OCI-M2 (cell line): ENCODE data around the gene TMEM107.

ENCODE experiments used
- DNase-seq: peaks from one replicate; lab custom pipeline; 2025; ENCODE audit not compliant: unreplicated experiment; lab: John Stamatoyannopoulos, UW

The TMEM107 gene

DNA sequence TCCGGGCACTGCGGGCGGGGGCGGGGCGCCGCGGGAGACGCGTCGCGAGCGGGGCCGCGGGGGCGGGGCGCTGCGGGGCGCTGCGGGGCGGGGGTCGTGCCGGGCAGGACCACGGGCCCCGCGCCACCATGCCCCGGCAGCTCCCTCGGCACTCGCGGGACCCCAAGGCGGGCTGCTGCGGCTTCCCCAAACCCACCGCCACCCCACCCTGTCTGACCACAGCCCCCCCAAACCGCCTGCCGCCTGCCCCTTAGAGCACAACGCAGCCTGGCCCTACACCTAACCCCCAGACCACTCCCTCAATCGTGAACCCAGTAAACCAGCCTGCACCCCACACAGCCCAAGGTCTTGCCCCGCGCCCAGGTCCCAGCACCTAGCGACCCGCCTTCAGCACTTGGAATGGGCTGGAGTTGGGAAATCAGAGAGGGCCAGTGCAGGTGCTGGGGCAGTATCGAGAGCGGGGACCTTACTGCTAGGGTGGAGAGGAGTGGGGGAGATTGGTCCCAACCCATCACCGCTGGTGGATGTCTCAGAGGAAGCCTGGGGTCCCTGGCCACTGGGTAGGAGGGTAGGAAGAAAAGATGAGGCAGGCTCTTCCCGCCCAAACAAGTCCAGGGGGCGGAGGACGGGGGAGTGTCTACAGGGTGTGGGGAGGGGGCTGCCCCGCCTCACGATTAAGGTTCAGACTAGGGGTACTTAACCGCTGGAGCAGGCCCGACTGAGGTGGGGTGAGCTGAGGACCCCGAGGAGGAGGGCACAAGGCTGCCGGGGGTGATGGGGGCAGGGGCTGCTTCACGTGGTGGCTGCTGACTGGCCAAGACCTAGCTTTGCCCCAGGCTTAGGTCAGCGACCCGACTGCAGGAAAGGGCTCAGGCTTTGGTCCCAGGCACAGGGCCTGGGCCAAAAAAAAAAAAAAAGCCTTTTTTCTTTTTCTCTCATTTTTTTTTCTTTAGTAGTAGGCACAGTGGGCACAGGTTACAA, 12.9 kb downstream of the TMEM107 start:
- no peak for DNase-seq

DNA sequence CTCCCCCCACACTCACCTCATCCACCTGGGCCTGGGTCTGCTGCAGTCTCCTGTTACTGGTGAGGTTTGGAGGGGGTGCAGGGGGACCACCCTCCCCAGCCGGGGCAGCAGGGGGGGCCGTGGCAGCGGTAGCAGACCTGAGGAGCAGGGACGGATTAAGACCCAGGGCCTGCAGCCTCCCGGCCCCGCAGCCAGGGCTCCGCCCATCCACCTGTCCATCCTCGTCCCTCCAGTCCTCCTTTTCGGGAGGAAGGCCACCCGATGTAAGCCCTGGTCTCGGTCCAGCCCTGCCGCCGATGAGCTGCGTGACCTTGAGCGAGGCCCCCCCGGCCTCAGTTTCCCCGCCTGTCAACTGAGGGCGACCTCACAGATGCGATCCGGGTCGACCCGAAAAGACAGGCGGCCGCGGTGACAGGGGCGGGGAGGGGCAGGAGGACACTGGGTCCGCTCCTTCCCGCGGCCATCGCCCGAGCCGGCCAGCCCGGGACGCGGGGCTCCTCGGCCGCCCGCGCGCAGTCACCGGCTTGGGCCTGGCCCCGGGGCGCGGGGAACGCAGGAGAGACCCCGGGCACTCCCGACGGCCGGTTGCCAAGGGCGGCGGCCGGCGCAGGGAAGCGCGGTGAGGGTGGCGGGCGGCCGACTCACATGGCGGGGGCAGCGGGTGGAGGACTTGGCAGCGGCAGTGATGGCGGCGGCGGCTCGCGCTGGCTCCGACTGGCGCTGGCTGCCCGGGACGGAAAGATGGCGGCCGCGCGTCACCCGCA, 13.8 kb downstream of the TMEM107 start, which contains the start of gene VAMP2:
TSS of gene VAMP2 (minus strand) at position 716 of the 764 bp plus-strand sequence. CDS start at position 647, 69 bp downstream.
- no peak for DNase-seq

DNA sequence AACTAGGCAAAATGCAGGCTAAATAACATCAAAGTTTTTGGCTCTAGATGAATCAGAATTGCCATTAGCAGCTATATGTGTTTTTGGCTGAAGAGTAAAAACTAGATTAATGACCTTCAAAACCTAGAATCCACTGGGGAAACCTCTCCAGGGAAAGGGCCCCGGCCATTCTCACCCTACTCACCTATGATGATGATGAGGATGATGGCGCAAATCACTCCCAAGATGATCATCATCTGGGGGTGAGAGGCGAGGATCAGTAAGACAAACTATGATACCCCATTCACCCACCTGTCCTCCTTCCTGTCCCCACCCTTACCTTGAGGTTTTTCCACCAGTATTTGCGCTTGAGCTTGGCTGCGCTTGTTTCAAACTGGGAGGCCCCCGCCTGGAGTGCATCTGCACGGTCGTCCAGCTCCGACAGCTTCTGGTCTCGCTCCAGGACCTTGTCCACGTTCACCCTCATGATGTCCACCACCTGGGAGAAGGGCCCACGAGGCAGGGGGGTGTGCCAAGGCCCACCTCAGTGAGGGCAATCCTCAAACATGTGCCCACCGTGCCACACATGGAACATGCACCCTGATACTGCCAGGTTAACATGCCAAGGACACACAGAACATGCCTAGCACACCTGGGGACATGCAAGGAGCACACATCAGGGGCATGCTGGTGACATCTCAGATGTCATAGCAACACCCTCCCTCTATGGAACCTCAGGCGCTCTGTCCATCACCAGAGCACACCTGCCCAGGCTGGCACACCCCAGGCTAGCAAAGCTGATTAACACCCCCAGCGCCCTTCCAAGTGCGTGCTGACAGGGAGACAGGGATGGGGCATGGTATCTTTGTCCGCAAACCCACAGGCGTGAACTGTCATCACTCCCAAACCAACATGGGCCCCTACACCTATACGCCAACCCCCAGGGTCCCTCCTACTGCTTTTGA, 14.6 kb downstream of the TMEM107 start:
- DNase-seq, result no peak

DNA sequence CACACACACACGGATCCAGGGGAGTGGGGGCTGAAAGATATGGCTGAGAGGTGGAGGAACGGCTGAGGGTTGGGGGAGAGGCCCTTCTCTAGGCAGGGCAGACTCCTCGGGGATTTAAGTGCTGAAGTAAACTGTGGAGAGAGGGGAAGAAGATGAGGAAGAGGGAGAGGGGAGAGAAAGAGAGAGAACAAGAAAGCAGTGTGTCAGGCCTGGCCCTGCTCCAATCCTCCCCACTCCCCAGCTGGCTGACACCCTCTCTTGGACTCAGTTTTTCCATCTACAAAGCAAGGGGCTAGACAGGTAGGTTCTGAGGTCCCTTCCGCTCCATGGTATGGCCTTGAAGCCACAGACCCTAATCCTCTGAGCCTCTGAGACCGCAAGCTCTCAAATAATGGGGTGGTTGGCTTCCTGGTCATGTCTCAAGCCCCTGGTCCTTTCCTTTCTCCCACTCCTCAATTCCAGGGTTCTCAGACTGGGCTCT, 15.4 kb downstream of the TMEM107 start:
- no peak for DNase-seq

DNA sequence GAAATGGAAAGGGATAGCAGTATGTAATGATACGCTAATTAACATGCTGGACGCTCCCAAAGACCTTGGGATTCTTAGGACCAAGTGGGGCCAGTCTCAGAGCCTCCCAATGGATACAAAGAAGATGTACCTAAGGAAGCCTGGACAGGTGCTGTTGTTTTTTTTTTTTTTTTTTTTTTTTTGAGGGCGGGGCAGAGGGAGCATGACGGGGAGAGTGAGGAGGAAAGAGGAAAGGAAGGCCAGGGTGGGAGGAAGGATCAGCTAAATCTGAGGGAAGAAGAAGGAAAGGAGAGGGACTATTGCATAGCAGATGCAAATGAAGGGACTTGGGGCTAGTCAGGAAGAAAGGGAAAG, 16.0 kb downstream of the TMEM107 start:
- no peak for DNase-seq

DNA sequence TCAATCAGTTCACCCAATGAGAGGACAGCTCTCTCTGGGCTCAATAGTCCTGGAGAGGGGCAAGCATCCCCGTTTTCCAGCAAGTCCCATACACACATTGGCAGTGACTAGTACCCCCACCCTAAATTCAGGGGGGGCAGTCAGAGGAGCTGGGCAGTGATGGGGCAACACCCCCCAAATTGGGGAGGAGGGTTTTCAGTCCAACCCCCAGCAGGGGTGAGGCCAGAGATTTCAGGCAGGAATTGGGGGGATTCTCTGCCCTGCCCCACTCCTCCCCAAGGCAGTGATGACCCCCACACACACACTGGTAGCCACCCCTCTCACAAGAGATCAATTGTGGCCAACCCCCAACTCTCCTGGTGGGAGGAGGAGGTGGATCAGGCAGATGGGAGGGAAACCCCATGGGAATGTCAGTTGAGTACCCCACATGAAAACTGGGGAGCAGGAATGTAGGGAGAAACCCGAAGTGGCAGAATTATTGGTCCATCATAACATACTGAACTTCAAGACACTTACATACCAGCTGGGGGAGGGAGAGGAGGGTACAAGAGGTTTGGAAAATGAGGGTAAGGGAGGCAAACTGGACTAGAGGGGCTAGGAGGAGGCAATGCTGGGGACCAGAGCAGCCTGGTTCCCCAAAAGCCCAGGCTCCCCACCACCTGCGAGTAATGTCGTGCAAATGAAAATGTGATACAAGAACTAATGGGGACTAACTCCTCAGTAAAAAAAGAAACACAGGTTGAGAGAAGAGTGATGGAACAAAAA, 16.5 kb downstream of the TMEM107 start:
- no peak for DNase-seq

DNA sequence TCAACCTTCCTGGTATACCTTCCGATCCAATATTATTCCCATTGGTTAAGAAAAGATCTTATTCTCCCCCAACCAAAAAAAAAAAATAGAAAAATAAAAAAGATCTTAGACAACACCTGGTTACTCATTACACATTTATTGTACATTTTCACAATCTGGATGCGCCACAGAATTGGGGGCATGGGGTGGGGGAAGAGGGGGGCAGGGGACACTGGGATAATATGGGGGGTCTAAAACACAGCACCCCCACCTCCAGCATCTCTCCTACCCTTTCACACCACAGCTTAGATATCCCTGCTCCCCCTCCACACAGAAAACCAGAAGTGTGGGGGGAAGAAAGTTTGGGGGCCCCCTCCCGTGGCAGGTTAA, 17.2 kb downstream of the TMEM107 start:
- DNase-seq, result no peak

DNA sequence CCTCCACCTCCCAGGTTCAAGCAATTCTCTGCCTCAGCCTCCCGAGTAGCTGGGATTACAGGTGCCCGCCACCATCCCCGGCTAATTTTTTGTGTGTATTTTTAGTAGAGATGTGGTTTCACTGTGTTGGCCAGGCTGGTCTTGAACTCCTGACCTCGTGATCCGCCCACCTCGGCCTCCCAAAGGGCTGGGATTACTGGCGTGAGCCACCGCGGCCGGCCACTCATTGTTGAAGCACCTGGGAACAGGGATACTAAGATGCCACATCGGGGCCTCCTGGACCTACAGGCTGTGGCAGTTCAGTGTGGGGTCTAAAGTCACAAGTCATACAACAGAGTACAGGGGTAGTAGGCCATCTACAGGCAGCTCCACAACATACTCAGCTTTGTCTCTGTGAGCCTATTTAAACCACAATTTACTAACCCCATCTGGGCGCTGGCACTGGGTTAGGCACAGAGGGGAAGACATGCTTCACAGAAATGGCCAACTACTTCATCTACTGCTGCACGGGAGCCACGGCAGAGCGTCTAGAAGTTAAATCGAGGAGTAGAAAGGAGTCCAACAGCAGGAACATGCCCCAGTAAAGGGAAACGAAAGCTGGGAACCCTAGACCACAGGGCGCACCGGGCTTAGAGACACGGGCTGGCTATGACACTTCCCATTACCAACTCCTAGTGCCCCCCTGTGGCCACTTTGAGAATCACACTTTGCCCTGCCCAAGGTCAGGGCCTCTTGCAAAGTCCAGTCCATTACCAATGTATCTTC, 17.7 kb downstream of the TMEM107 start:
- peak; percentile 84 for DNase-seq

DNA sequence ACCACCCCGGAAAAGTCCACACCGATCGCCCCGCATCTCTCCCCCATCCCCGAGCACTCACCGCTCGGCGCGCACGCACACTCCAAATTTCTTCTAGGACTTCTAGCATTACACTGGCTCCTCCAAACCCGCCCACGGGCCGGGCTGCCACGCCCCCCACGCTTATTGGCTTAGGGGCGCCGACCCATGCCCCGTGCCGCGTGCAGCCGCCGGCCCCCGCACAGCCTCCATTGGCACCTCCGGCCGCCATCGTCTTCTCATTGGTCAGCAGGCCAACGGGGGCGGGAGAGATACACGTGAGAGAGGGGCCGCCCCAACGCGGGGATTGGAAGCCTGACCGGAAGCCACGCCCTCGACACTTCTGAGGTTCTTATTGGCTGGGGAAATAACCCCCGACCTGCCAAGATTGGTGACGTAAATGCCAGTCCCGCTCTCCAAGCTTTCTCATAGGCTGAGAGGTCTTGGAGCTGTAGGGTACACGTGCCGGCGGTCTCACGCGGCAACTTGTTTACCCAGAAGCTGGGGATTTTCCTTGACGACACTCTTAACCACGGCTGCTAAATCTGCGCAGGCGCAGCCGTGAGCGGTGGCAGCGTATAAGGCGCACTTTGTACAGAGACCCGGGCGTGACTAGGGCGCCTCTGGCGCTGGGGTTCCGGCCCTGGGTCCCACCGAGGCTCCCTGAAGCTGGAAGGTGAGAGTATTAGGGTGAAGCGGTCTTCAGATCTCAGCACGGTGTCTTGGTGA, 19.8 kb downstream of the TMEM107 start:
- DNase-seq, result peak; percentile 95

DNA sequence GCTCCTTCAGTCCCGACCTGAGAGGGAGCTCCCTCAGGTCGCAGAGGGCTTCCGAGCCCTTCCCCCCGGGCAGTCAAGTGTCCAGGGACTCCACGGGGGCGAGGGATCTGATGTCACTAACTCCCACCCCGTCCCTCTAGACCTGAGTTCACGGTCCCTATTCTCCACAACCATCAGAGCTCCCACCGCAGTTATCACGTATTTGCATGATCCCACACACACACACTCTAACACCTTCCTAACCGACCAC, 20.3 kb downstream of the TMEM107 start:
- DNase-seq, result no peak

DNA sequence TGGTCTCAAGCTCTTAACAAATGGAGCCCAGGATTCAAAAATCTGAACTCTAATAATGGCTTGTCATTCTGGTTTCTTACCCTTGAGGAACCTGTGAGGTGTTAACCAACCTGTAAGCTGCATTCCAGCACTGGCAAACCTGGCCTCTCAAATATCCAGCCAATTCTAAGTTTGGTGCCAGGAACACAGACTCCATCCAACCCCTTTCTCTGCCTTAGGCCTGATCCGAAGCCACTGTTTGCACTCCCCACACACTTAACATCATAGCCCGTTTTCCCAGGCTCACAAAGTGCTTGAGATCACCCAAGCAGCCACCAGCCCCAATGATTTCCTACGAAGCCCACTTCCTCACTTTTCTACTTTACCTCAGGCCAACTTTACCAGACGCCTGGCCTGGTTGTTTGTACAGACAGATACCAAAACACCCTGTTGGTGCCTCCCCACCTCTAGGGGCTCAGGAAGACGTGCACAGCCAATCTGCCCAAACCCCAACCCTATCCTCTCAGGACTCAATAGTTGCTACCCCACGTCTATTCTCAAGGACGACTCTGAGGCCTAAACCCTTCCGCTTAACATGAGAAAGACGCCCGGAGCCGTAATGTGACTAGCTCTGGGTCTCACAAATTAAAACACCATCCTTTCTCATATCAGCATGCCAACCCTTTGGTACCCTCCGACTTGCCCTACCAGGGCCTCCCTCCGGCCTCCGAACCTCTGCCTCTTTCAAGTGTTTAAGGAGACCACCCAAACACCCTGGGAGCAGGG, 20.8 kb downstream of the TMEM107 start:
- no peak for DNase-seq

DNA sequence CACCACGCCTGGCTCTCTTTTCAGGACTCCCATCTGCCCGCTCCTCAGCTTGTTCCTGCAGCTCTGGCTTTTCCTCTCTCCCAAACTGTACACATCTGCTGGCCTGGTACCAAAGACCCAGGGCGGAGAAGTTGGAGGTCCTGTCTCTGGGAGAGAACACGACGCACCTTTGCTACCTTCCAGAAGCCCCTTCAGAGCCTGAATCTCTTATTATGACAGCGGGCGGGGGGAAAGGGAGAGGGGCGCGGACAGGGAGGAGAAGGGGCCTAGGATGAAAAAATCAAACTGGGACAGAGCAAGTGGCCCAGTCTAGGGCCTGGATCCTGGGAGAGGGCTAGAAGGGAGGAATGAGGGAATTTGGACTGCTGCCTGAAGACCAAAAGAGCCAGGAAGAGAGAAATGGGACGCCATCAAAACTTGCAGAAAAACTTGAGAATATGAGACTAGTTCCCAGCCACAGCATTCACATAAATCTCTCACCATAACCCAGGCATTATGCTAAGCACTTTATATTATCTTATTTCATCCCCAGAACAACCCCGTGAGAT, 21.5 kb downstream of the TMEM107 start:
- DNase-seq, result no peak

DNA sequence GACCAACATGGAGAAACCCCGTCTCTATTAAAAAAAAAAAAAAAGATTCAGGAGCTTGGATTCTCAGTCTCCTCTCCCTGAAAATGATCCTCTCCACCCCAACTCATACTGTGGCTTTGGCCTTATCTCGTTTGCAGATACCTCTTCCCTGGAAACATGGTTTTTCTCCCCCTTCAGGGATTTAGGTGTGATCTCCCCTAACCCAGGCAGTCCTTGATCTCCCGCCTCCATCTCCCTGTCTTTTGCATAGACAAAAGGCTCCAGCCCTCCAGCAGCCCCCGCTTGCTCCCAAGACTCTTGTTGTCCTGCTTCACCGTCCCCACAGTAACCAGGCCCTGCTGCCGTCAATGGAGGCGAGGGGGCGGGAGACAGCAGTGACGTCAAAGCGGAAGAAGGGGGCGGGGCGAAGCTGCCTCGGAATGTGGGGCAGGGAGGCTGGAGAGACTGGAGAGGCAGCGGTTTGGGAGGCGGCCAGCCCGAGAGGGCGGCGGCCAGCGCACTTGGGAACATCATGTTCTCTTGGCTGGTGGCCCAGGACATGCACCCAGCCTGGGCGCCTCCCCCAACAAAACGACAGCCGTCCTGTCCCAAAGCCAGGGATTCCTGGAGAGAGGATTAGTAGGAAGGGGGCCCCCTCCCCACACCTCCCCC, 22.1 kb downstream of the TMEM107 start:
- no peak for DNase-seq

DNA sequence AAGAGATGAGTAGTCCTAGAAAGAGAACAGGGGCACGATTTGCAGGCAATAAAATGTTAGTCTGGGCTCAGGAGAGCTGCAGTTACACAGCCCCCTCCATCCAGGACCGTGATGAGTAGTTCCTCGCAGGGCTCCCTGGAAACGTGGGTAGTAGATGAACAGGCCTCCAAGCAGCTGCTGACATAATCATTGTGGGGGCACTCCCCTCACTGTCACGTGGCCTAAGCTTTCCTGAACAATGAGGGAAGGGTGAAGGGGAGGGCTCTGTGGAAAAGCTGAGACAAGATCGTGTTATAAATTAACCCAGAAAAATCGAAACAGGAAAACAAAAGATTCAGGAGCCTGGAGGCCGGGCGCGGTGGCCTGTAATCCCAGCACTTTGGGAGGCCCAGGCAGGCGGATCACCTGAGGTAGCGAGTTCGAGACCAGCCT, 22.6 kb downstream of the TMEM107 start:
- no peak for DNase-seq

DNA sequence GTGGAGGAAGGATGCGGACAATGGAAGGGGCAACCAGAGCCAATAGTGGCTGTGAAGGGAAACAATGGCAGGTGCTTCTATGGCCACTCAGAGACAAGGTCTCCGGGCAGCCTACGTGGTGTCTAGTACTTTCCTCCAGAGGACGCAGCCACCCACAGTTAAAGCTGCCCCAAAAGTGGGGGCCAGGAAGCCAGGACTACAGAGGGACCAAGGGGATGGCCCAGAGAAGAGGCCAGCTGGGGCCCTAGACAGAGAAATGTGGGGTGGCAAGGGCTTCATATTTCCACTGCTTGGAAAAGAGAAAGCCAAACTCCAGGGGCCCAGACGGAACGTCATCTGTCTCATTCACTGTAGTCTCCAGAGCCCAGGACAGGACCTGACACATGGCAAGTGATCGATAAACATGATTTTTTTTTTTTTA, 23.1 kb downstream of the TMEM107 start:
- no peak for DNase-seq

DNA sequence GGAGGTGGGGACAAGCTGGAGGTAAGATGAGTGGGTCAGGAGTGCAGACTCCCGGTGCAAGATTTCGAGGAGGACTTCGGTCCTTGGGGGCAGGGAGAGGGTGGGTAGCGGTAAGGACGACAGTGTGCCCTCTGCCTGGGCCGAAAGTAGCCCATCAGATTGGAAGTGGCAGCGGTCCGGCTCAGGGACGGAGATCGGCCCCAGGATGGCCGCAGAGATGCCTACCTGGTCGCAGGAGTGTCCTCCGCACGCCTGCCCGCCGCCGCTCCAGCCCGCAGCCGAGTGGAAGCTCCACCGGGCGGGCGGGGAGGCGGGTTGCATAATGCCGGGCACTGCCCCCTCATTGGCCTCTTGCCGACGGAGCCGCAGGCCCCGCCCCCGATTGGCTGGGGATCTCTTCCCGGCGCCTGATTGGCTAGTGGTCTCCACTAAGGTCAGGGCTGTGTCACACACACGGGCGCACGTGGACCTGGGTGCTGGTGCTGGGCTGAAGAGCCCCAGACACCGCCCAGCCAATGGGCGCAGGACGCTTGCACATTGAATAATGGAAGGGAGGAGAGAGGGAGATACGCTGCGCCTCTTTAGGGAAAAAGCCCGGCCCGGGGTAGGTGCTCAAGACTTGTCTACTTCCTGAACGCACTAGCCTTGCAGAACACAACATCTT, 23.9 kb downstream of the TMEM107 start, which contains the start of gene PER1:
TSS of gene PER1 (minus strand) at position 293 of the 664 bp plus-strand sequence. CDS start 1,698 bp downstream, outside the sequence.
- no peak for DNase-seq
